ENCODE measurements around the gene RPS6KB2. TPM values are rescaled to one million over a fixed set of nuclear protein-coding genes. Genes with fewer than 3 reads are reported as not detected.

RPS6KB2 gene
- total RNA-seq, 2 donors from 2014 or later = 35.5 to 44.6 TPM

GRCh38 chr11:67390947-67391303 is 37.4 kb upstream of the RPS6KB2 start:
- H3K4me1 ChIP-seq = peaks cover 0 to 26% of the 10 kb centered on the region in 2 donors
- H3K4me3 ChIP-seq = peak overlapping the region; percentile 66 to 95
- no peaks in the 10 kb centered on the region for H3K27me3 ChIP-seq
- no peaks in the 10 kb centered on the region for H3K9me3 ChIP-seq
- no peak for DNase-seq (ENCODE audit: low spot score)
- H3K27ac ChIP-seq = peak overlapping the region; percentile 79 to 83
- peaks cover 5% of the 10 kb centered on the region for H3K36me3 ChIP-seq
- no peak for TF ChIP-seq CTCF (IDR thresholded peaks at IDR 0.05)

DNA sequence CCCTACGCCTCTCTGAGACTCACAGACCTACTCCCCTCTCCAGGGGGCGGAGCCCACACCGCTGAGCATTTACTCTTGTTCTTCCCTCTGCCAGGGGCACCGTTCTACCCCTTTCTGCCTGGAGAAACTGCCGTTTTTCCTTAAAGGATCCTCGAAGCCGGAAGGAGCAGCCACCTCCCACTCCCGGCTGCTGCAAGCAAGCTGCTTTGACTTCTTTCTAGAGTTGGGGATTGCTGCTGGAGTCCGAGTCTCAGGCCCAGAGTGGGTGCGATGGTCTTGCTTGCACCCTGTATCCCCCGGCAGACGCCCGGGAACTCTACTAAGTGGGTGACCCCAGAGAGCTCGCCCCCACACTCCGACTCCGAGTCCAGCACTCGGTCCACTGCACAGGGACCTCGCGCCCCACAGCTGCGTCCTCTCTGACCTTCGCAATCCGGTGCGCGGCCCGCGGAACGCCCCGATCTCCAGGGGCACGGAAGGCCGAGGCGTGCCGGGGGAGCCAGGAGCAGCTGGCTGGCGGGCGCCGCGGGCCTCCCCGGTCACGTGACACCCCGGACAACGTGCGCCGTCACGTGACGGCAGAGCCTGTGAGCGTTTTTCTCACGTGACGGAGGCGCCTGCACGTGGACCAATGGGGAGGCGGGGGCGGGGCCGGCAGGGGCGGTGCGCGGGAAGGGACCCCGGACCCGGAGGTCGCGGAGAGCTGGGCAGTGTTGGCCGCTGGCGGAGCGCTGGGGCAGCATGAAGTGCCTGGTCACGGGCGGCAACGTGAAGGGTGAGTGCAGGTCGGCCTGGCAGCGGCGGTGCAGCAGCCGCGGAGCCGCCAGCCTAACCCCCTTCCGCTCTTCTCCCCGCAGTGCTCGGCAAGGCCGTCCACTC is 36.8 kb upstream of the RPS6KB2 start, which contains the start of gene RAD9A:
RAD9A (plus strand) TSS at position 683 of the 879 bp plus-strand sequence; CDS start at position 742, 59 bp downstream.
- Histone ChIP-seq H3K27me3 (no peaks in the 10 kb centered on the region), H3K9me3 (no peaks in the 10 kb centered on the region), H3K4me3 (peak within 1 kb of the TSS; percentile 66 to 95), H3K36me3 (peaks cover 5% of the 10 kb centered on the region), H3K27ac (peak within 1 kb of the TSS; percentile 79 to 83), H3K4me1 (peaks cover 0 to 26% of the 10 kb centered on the region in 2 donors)
- TF ChIP-seq CTCF (IDR thresholded peaks at IDR 0.05) = no peak
- DNase-seq (ENCODE audit: low spot score) = peak; percentile 96

DNA sequence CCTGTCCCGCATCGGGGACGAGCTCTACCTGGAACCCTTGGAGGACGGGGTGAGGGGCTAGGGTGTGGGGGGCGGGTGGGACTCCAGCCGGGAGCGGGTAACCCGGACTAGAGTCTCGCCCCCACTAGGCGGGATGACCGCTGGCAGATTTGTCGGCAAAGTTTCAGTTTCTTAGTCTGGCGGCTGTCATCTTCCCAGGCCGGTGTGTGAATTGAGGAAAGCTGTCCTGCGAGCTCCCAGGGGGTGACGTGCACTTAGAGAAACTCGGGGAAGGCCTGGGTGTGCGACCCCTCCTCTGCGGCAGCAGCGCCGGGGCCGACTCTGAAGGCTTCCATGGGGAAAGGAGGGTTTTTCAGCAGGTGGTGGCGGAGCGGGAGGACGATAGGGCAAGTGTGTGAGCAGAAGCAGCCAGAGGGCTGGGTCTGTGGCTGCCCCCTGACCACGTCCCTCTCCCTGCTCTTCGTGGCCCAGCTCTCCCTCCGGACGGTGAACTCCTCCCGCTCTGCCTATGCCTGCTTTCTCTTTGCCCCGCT is 36.0 kb upstream of the RPS6KB2 start:
- Histone ChIP-seq H3K4me1 (peaks cover 0 to 26% of the 10 kb centered on the region in 2 donors), H3K27ac (peak overlapping the region; percentile 79 to 83), H3K4me3 (peak overlapping the region; percentile 66 to 95), H3K36me3 (peaks cover 12% of the 10 kb centered on the region), H3K27me3 (no peaks in the 10 kb centered on the region), H3K9me3 (no peaks in the 10 kb centered on the region)
- TF ChIP-seq CTCF (IDR thresholded peaks at IDR 0.05) = no peak
- DNase-seq (ENCODE audit: low spot score) = no peak

DNA sequence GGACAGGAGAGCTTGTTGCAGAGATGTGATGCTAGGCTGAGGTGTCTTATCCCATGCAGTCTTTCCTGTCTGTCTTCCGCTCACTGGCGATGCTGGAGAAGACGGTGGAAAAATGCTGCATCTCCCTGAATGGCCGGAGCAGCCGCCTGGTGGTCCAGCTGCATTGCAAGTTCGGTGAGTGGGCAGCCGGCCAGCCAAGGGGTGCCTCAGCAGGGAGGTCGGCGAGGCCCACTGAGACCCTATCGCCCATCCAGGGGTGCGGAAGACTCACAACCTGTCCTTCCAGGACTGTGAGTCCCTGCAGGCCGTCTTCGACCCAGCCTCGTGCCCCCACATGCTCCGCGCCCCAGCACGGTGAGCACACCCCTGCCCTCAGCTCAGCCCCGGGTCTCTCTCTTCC is 34.9 kb upstream of the RPS6KB2 start:
- H3K4me3 ChIP-seq = no peak overlapping the region
- H3K4me1 ChIP-seq = peaks cover 0 to 30% of the 10 kb centered on the region in 2 donors
- no peak overlapping the region for H3K27ac ChIP-seq
- H3K27me3 ChIP-seq = no peaks in the 10 kb centered on the region
- H3K9me3 ChIP-seq = no peaks in the 10 kb centered on the region
- no peak for TF ChIP-seq CTCF (IDR thresholded peaks at IDR 0.05)
- H3K36me3 ChIP-seq = peaks cover 24% of the 10 kb centered on the region
- DNase-seq (ENCODE audit: low spot score) = no peak

DNA sequence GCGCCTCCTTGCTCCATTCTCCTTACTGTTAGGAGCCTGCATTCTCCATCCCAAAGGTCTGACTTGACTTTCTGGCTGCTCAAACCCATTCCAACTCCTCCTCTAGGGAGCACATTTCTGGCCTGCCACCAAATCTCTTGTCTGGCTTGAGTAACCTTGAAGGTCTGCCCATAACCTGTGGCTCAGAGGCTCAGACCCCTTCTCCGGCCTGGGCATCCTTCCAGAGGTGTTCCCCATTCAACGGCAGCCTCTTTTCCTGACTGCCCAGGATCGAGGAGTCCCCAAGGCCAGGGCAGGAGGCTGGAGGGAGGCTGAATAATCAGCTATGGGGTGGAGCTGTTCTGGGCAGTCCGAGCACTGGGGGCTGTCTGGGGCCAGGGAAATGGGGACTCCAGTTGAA is 34.3 kb upstream of the RPS6KB2 start:
- H3K27me3 ChIP-seq = no peaks in the 10 kb centered on the region
- H3K36me3 ChIP-seq = peaks cover 29% of the 10 kb centered on the region
- no peak overlapping the region for H3K27ac ChIP-seq
- DNase-seq (ENCODE audit: low spot score) = no peak
- no peak overlapping the region for H3K4me3 ChIP-seq
- no peak for TF ChIP-seq CTCF (IDR thresholded peaks at IDR 0.05)
- H3K9me3 ChIP-seq = no peaks in the 10 kb centered on the region
- H3K4me1 ChIP-seq = peaks cover 0 to 32% of the 10 kb centered on the region in 2 donors
